OCI-LY7 (cell line): Measurements from ENCODE around the gene CRACDL. TPM values are rescaled to one million over a fixed set of nuclear protein-coding genes. Genes with fewer than 3 reads are reported as not detected.
"Not testable (repeated sequence)": the region's sequence is repeated elsewhere in the genome, so short reads cannot be mapped to it uniquely, and the experiment has no call there.

Source experiments
- BruUV-seq: library from RNA; stranded (reverse); fragments of 400-500 nt; replicated peaks from 2 replicates; lab custom pipeline; 2021; lab: Mats Ljungman, UMichigan
- CTCF ChIA-PET: fragments of 300-600 bp; sonication (Branson Sonifier 250); formaldehyde crosslinking; loops from one replicate; lab custom pipeline; 2022; ENCODE audit warnings: antibody characterized with exemption; ENCODE audit not compliant: unreplicated experiment; lab: Charles Lee
- POLR2A ChIA-PET: fragments of 300-600 bp; sonication (Branson Sonifier 250); formaldehyde crosslinking; loops from one replicate; lab custom pipeline; 2022; ENCODE audit warnings: antibody characterized with exemption; lab: Charles Lee
- DNase-seq: peaks from one replicate; pipeline ENCODE4 v3.0.0-alpha.2; 2015; ENCODE audit warnings: low spot score
- H2AFZ ChIP-seq: fragments of 200-600 bp; sonication (generic), shearing (Covaris generic); 2 replicates; pipeline ENCODE4 v1.6.1; 2014; ENCODE audit warnings: mild to moderate bottlenecking, antibody characterized with exemption, low read length, moderate library complexity
- H3K27ac ChIP-seq: fragments of 200-600 bp; sonication (generic); 2 replicates; pipeline ENCODE4 v1.5.1; 2014; ENCODE audit warnings: mixed run types, low read depth, mild to moderate bottlenecking, moderate library complexity, low read length, inconsistent platforms; ENCODE audit not compliant: poor library complexity, severe bottlenecking
- H3K36me3 ChIP-seq: fragments of 200-600 bp; sonication (generic); 2 replicates; pipeline ENCODE4 v1.6.1; 2014; ENCODE audit warnings: mild to moderate bottlenecking, antibody characterized with exemption, low read length, moderate library complexity, mixed read lengths; ENCODE audit not compliant: insufficient read depth
- H3K4me1 ChIP-seq: fragments of 200-600 bp; sonication (generic); 2 replicates; pipeline ENCODE4 v1.5.1; 2014; ENCODE audit warnings: mild to moderate bottlenecking, low read length; ENCODE audit not compliant: insufficient read depth, poor library complexity, severe bottlenecking
- H3K4me2 ChIP-seq: fragments of 200-600 bp; sonication (generic); 2 replicates; pipeline ENCODE4 v1.6.1; 2014; ENCODE audit warnings: mild to moderate bottlenecking, low read length
- H3K4me3 ChIP-seq: fragments of 200-600 bp; sonication (generic); 2 replicates; pipeline ENCODE4 v1.5.1; 2014; ENCODE audit warnings: mild to moderate bottlenecking, low read depth, low read length; ENCODE audit not compliant: poor library complexity, severe bottlenecking
- H3K79me2 ChIP-seq: fragments of 200-600 bp; sonication (generic); 2 replicates; pipeline ENCODE4 v1.6.1; 2016; ENCODE audit warnings: low read depth, mild to moderate bottlenecking, low read length, moderate library complexity, mixed read lengths; ENCODE audit not compliant: insufficient read depth
- H3K9me2 ChIP-seq: fragments of 200-600 bp; sonication (generic); 2 replicates; pipeline ENCODE4 v1.6.1; 2016; ENCODE audit warnings: mild to moderate bottlenecking, low read length, mixed read lengths; ENCODE audit not compliant: insufficient read depth
- H3K9me3 ChIP-seq: fragments of 200-600 bp; sonication (generic); 2 replicates; pipeline ENCODE4 v1.6.1; 2014; ENCODE audit warnings: mild to moderate bottlenecking, mixed run types, low read length, mixed read lengths
- H4K20me1 ChIP-seq: fragments of 200-600 bp; sonication (generic); 2 replicates; pipeline ENCODE4 v1.6.1; 2014; ENCODE audit warnings: mild to moderate bottlenecking, antibody characterized with exemption, low read length, moderate library complexity, mixed read lengths; ENCODE audit not compliant: insufficient read depth
- EZH2phosphoT487 ChIP-seq: fragments of 200-600 bp; sonication (generic); IDR thresholded peaks from 2 replicates; pipeline ENCODE4 v1.6.1; 2018; ENCODE audit warnings: low read depth, borderline replicate concordance, mild to moderate bottlenecking, mixed run types, antibody characterized with exemption, low read length, moderate library complexity, mixed read lengths
- intact Hi-C: fragments of 100-400 bp; cut with micrococcal nuclease; formaldehyde crosslinking; loops from one replicate; pipeline ENCODE4 v1.10.0; 2022; ENCODE audit not compliant: unreplicated experiment
- total RNA-seq, 2 experiments: library from RNA; depleted of rRNA in 1 of 2; stranded (reverse); fragments of >200 nt in 1 of 2; shearing (Covaris generic) in 1 of 2; gene quantifications; 2 replicates each; pipeline ENCODE4 v1.2.3, GENCODE V29; 2014 to 2022
- TF ChIP-seq, protein P1 (sequence below): fragments of 200-600 bp; sonication (generic); conservative IDR thresholded peaks from 2 replicates; pipeline ENCODE4 v1.5.1; 2014; ENCODE audit warnings: mild to moderate bottlenecking, antibody characterized with exemption, low read length, moderate library complexity, mixed read lengths

CRACDL gene
- total RNA-seq, 2 experiments from 2014 or later = 0.03 to 0.13 TPM

DNA sequence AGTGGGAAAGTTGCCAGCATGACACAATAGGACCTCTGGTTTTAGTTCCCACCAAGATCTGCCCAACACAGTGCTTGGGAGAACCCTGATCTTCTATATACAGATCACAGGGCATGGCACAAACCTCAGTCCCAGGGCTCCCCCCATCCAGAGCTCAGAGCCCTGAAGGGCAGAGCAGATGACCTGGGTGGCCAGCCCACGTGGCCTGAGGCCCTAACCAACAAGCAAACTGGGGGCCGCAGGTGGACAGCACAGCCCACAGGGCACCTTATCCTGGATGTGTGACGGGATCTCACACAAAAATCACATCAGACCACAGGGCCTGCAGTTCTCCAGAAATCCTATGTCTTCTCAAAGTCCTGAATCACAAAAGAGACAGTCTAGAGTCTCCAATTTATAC, 34.7 kb downstream of the CRACDL start:
- H3K27ac ChIP-seq = no peak overlapping the region
- TF ChIP-seq, protein P1, sequence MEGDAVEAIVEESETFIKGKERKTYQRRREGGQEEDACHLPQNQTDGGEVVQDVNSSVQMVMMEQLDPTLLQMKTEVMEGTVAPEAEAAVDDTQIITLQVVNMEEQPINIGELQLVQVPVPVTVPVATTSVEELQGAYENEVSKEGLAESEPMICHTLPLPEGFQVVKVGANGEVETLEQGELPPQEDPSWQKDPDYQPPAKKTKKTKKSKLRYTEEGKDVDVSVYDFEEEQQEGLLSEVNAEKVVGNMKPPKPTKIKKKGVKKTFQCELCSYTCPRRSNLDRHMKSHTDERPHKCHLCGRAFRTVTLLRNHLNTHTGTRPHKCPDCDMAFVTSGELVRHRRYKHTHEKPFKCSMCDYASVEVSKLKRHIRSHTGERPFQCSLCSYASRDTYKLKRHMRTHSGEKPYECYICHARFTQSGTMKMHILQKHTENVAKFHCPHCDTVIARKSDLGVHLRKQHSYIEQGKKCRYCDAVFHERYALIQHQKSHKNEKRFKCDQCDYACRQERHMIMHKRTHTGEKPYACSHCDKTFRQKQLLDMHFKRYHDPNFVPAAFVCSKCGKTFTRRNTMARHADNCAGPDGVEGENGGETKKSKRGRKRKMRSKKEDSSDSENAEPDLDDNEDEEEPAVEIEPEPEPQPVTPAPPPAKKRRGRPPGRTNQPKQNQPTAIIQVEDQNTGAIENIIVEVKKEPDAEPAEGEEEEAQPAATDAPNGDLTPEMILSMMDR = no peak
- TF ChIP-seq EZH2phosphoT487 = no peak
- ChIA-PET POLR2A (no interaction called here), CTCF (no interaction called here)
- no peak for DNase-seq
- intact Hi-C loops = no loop called here
- H3K4me1 ChIP-seq = peaks cover 5% of the 10 kb centered on the region
- BruUV-seq = no TSS peak
- no peaks in the 10 kb centered on the region for H3K36me3 ChIP-seq
- no peaks in the 10 kb centered on the region for H3K79me2 ChIP-seq
- H4K20me1 ChIP-seq = no peaks in the 10 kb centered on the region
- H3K4me3 ChIP-seq = no peak overlapping the region
- H3K4me2 ChIP-seq = no peak overlapping the region
- no peaks in the 10 kb centered on the region for H3K9me2 ChIP-seq
- no peaks in the 10 kb centered on the region for H3K9me3 ChIP-seq
- no peak overlapping the region for H2AFZ ChIP-seq

DNA sequence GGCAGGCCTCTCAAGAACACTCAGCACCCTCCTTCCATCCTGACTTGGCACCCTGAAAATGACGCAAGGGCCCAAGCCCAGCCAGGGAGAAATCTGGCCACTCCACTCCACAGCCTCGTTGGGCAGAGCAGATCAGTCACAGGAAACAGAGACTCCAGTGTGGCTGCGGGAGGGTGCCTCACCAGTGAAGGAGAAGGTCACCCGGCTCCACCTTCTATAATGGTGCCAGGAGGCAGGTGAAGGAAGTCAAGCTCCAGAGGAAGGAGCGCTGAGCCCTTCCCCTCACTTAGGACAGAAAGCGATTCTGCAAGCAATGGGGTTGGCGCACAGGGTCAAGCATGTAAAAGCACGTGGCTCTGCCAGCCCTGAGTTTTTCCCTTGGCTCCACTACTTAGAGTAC, 35.3 kb downstream of the CRACDL start:
- H3K36me3 ChIP-seq = no peaks in the 10 kb centered on the region
- no peak overlapping the region for H3K27ac ChIP-seq
- no peaks in the 10 kb centered on the region for H3K9me2 ChIP-seq
- DNase-seq = no peak
- H3K79me2 ChIP-seq = no peaks in the 10 kb centered on the region
- ChIA-PET POLR2A (no interaction called here), CTCF (no interaction called here)
- intact Hi-C loops = no loop called here
- BruUV-seq = no TSS peak
- H3K4me2 ChIP-seq = no peak overlapping the region
- H4K20me1 ChIP-seq = no peaks in the 10 kb centered on the region
- no peak overlapping the region for H3K4me3 ChIP-seq
- H3K9me3 ChIP-seq = no peaks in the 10 kb centered on the region
- TF ChIP-seq, protein P1 = no peak
- no peak for TF ChIP-seq EZH2phosphoT487
- H2AFZ ChIP-seq = no peak overlapping the region
- H3K4me1 ChIP-seq = peaks cover 10% of the 10 kb centered on the region

DNA sequence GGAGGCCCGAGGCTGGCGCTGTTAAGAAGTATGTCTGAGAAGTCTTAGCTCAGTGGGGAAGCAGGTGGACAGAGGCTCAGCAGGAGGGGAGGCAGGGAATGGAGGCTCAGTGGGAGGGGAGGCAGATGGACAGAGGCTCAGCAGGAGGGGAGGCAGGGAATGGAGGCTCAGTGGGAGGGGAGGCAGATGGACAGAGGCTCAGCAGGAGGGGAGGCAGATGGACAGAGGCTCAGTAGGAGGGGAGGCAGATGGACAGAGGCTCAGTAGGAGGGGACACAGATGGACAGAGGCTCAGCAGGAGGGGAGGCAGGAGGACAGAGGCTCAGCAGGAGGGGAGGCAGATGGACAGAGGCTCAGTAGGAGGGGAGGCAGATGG, 36.3 kb downstream of the CRACDL start:
- H2AFZ ChIP-seq, H3K79me2 ChIP-seq, H4K20me1 ChIP-seq, H3K27ac ChIP-seq, intact Hi-C loops, H3K4me2 ChIP-seq, POLR2A ChIA-PET, DNase-seq, H3K4me3 ChIP-seq, CTCF ChIA-PET, BruUV-seq, H3K9me3 ChIP-seq, H3K36me3 ChIP-seq, H3K9me2 ChIP-seq: not testable (repeated sequence)
- peaks cover 13% of the 10 kb centered on the region for H3K4me1 ChIP-seq
